Esophagus squamous epithelium (tissue), 4 donors: ENCODE measurements around the gene GPC4.

ENCODE experiments used
- CTCF ChIP-seq, 6 experiments: fragments of 450-650 bp in 4 of 6; fragments of 200-600 bp in 2 of 6; sonication (generic) in 2 of 6; IDR thresholded peaks; one replicate each; pipeline ENCODE4 v1.5.1; 2016 to 2019; ENCODE audit warnings: antibody characterized with exemption in 6 of 6, mild to moderate bottlenecking in 4 of 6, moderate library complexity in 4 of 6
- POLR2A ChIP-seq, 4 donors: fragments of 450-650 bp; IDR thresholded peaks; one replicate each; pipeline ENCODE4 v1.6.1; 2017; ENCODE audit warnings: antibody characterized with exemption in 4 of 4, mild to moderate bottlenecking in 4 of 4, moderate library complexity in 3 of 4

GRCh38 chrX:133380711-133381619 lies 34.3 kb downstream of the GPC4 start:
- TF ChIP-seq CTCF (IDR thresholded peaks at IDR 0.05) (no peak), POLR2A (IDR thresholded peaks at IDR 0.05) (no peak)
